Tibial nerve (tissue), 4 donors: ENCODE results near the gene TDRD9. TPM values are rescaled to one million over a fixed set of nuclear protein-coding genes. Genes with fewer than 3 reads are reported as not detected.

Experiments
- DNase-seq, 2 donors: peaks; one replicate each; pipeline ENCODE4 v3.0.0-alpha.2; 2019; ENCODE audit warnings: low spot score in 2 of 2
- H3K27ac ChIP-seq, 4 donors: fragments of 200-600 bp; sonication (generic) in 3 of 4; one replicate each; pipeline ENCODE4 v1.5.1; 2017 to 2019; ENCODE audit warnings: mild to moderate bottlenecking in 1 of 4
- H3K27me3 ChIP-seq, 2 donors: fragments of 200-600 bp; sonication (generic) in 1 of 2; one replicate each; pipeline versions ENCODE4 v1.5.1 to v1.6.0; 2017 to 2019
- H3K36me3 ChIP-seq, 3 donors: fragments of 200-600 bp; sonication (generic); one replicate each; pipeline ENCODE4 v1.5.1; 2018 to 2019
- H3K4me1 ChIP-seq, 4 donors: fragments of 200-600 bp; sonication (generic) in 3 of 4; one replicate each; pipeline ENCODE4 v1.5.1; 2017 to 2019
- H3K4me3 ChIP-seq, 4 donors: fragments of 200-600 bp; sonication (generic) in 3 of 4; one replicate each; pipeline ENCODE4 v1.5.1; 2017 to 2019; ENCODE audit warnings: mild to moderate bottlenecking in 1 of 4, moderate library complexity in 1 of 4
- H3K9me3 ChIP-seq, 4 donors: fragments of 200-600 bp; sonication (generic) in 3 of 4; one replicate each; pipeline ENCODE4 v1.5.1; 2017 to 2019
- CTCF ChIP-seq, 5 experiments: fragments of 200-600 bp in 3 of 5; fragments of 450-650 bp in 2 of 5; sonication (generic) in 3 of 5; IDR thresholded peaks; one replicate each; pipeline ENCODE4 v1.5.1; 2016 to 2019; ENCODE audit warnings: antibody characterized with exemption in 5 of 5, mild to moderate bottlenecking in 3 of 5, moderate library complexity in 2 of 5
- EP300 ChIP-seq, 2 donors: sonication (generic); formaldehyde crosslinking; IDR thresholded peaks; one replicate each; pipeline ENCODE4 v1.6.1; 2017; ENCODE audit warnings: antibody characterized with exemption in 2 of 2, mild to moderate bottlenecking in 1 of 2
- POLR2A ChIP-seq, 2 donors: fragments of 450-650 bp; IDR thresholded peaks; one replicate each; pipeline ENCODE4 v1.6.1; 2017; ENCODE audit warnings: antibody characterized with exemption in 2 of 2, mild to moderate bottlenecking in 2 of 2, moderate library complexity in 2 of 2
- WGBS, 2 donors: methylation state at CpG; one replicate each; pipeline ENCODE4 v1.1.5; 2018; 5-methylcytosine and 5-hydroxymethylcytosine counted together
- total RNA-seq, 4 donors: library from RNA; depleted of rRNA; stranded (reverse); fragments of >200 nt; gene quantifications; one replicate each; pipeline ENCODE4 v1.1.0, GENCODE V29; 2016

Gene TDRD9
- total RNA-seq, 4 donors from 2014 or later = under 0.01 to 1.9 (median 1.4) TPM

DNA sequence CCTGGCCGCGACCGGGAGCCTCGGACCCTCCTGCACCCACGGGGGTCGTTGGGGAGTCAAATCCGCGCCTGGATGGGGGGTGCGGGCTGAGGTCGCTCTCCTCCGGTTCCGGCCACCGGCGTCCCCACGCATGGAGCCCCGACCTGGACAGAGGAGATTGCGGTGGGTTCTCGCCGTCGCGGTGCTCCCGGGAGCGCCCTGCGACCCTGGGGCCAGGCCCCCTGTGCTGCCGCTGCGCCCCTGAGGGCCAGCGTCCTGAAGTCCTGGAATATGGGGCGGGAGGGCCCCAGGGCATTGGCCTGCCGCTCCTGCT, 157.6 kb downstream of the TDRD9 start:
- TF ChIP-seq POLR2A (IDR thresholded peaks at IDR 0.05) (no peak), EP300 (IDR thresholded peaks at IDR 0.05) (no peak), CTCF (IDR thresholded peaks at IDR 0.05) (no peak)
- H3K9me3 ChIP-seq = peaks cover 0 to 6% (median 0%) of the 10 kb centered on the region in 4 donors
- WGBS, 2 donors = 14 to 16% methylated on average over 10 to 19 of the region's 29 CpGs
- H3K4me1 ChIP-seq = peaks cover 0 to 14% (median 0%) of the 10 kb centered on the region in 4 donors
- no peak for DNase-seq
- H3K4me3 ChIP-seq = peak overlapping the region; percentile 13 to 49 (median 26)
- H3K27ac ChIP-seq = no peak overlapping the region
- H3K27me3 ChIP-seq = peaks cover 0 to 47% of the 10 kb centered on the region in 2 donors
- H3K36me3 ChIP-seq = no peaks in the 10 kb centered on the region

DNA sequence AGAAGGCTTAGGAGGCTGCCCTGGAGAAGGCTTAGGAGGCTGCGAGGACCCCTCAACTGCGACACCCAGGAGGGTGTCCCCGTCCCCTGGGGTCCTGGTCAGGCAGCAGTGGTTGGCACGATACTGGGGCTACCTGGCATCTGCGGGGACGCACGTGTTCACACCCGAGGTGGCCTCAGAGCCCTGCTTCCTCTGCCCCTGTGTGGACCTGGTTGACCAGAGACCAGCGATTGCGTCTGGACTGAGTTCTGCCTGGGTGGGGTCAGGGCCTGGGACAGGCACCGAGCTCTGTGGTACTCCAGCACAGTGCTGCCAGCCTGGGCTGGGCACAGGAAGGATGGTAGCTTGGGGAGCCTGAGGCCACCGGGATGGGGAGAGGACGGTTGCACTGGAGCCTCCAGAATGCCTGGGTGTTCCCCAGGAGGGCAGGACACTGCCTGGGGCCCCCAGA, 158.0 kb downstream of the TDRD9 start:
- peaks cover 0 to 14% (median 0%) of the 10 kb centered on the region in 4 donors for H3K4me1 ChIP-seq
- H3K27me3 ChIP-seq = peaks cover 0 to 46% of the 10 kb centered on the region in 2 donors
- no peak for DNase-seq
- 37 to 70% methylated on average over 2 to 9 of the region's 13 CpGs for WGBS, 2 donors
- no peaks in the 10 kb centered on the region for H3K36me3 ChIP-seq
- H3K4me3 ChIP-seq = peak overlapping the region in 1 of 4 donors; percentile 26
- H3K9me3 ChIP-seq = peaks cover 0 to 6% (median 0%) of the 10 kb centered on the region in 4 donors
- TF ChIP-seq POLR2A (IDR thresholded peaks at IDR 0.05) (no peak), EP300 (IDR thresholded peaks at IDR 0.05) (no peak), CTCF (IDR thresholded peaks at IDR 0.05) (no peak)
- no peak overlapping the region for H3K27ac ChIP-seq

DNA sequence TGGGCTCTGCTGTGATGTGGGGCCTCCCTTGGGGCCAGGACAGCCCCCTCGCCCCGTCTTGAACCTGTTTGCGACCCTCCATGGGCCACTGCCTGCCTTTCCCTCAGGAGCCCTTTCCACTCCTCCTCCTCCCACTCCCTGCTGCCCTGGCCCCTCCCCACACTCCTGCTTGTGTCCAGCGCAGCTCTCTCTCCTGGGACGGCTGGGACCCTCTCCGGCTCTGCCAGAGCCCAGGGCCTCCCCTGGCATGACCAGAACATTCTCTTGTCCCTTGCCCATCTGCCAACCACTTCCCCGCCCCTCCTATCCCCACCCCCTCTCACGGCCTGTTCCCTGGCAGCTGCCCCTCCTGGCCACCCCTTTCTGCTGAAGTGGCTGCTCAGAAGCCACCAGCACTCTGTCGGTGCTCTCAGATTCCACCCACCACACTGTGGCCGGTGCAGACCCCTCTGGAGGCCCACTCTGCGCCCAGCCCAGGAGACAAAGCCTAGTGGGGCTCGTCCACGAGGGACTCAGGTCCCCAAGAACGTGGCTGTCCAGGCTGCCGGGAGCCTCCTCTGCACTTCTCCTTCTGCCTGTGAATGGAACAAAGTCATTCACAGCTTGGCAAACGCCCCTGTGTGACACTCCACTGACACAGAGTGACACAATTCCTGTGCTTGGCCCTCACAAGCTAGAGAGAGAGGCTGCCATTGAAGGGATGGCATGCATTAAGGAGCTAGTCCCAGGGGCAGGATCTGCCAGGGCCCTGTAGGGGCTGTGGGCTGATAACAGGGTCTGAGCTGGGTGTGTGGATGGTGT, 158.6 kb downstream of the TDRD9 start:
- Histone ChIP-seq H3K4me1 (peaks cover 0 to 14% (median 0%) of the 10 kb centered on the region in 4 donors), H3K4me3 (no peak overlapping the region), H3K27ac (no peak overlapping the region), H3K36me3 (no peaks in the 10 kb centered on the region), H3K9me3 (peaks cover 0 to 6% (median 0%) of the 10 kb centered on the region in 4 donors), H3K27me3 (peaks cover 0 to 46% of the 10 kb centered on the region in 2 donors)
- WGBS, 2 donors = 58 to 73% methylated on average over 11 to 14 of the region's 16 CpGs
- TF ChIP-seq CTCF (IDR thresholded peaks at IDR 0.05) (no peak), EP300 (IDR thresholded peaks at IDR 0.05) (no peak), POLR2A (IDR thresholded peaks at IDR 0.05) (no peak)
- no peak for DNase-seq

DNA sequence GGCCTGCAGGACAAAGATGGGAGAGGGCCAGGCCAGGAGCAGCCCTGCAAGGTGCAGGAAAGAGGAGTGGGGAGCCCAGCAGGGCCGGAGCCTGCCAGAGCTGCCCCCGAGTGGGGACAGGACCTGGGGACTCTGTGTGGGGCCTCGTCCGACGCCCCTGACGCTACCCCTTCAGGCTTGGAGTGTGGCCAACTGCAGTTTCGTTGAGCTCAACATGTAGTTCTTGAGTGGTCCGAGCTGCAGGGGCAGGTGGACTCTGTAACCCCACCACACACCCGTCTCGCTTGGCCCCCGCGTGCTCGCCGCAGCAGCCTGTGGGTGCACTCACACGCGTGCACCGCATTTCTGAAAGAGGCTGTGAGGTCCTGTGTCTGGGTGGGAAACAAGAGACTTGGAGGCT, 159.2 kb downstream of the TDRD9 start:
- DNase-seq = no peak
- Histone ChIP-seq H3K36me3 (no peaks in the 10 kb centered on the region), H3K4me3 (no peak overlapping the region), H3K4me1 (peaks cover 0 to 14% (median 0%) of the 10 kb centered on the region in 4 donors), H3K9me3 (peaks cover 0 to 6% (median 0%) of the 10 kb centered on the region in 4 donors), H3K27me3 (peaks cover 0 to 44% of the 10 kb centered on the region in 2 donors), H3K27ac (no peak overlapping the region)
- no peak for TF ChIP-seq CTCF (IDR thresholded peaks at IDR 0.05)
- TF ChIP-seq EP300 (IDR thresholded peaks at IDR 0.05) = no peak
- no peak for TF ChIP-seq POLR2A (IDR thresholded peaks at IDR 0.05)
- WGBS, 2 donors = 81 to 82% methylated on average over 17 of the region's 17 CpGs
